B cell (primary cell): Measurements from ENCODE around the gene BACH2. TPM values are rescaled to one million over a fixed set of nuclear protein-coding genes. Genes with fewer than 3 reads are reported as not detected.
"Not testable (repeated sequence)": the region's sequence is repeated elsewhere in the genome, so short reads cannot be mapped to it uniquely, and the experiment has no call there.

Source experiments
- ATAC-seq: fragments of 200-7000 bp; cut with Tn5 transposase; one replicate; pipeline ENCODE4 v1.10.0; 2021; ENCODE audit warnings: low read depth, mild to moderate bottlenecking, moderate number of reproducible peaks, moderate library complexity
- CTCF ChIA-PET: fragments of 350-600 bp; sonication (Branson Sonifier 250); formaldehyde crosslinking; loops from one replicate; lab custom pipeline; 2021; ENCODE audit warnings: antibody characterized with exemption, inconsistent platforms; lab: Charles Lee
- POLR2A ChIA-PET: fragments of 350-600 bp; sonication (Branson Sonifier 250); formaldehyde crosslinking; loops from one replicate; lab custom pipeline; 2021; ENCODE audit warnings: antibody characterized with exemption; lab: Charles Lee
- DNase-seq: peaks from one replicate; pipeline ENCODE4 v3.0.0; 2013
- H2AFZ ChIP-seq: 2 replicates; pipeline ENCODE4 v1.6.1; 2012; ENCODE audit warnings: mild to moderate bottlenecking, low read depth, low read length; ENCODE audit not compliant: insufficient read depth, poor library complexity, severe bottlenecking
- H3K27ac ChIP-seq, 2 donors: 1 replicate in 1 of 2; 2 replicates in 1 of 2; pipeline ENCODE4 v1.5.1; 2012 to 2013; ENCODE audit warnings: low read length in 2 of 2, mild to moderate bottlenecking in 2 of 2, moderate library complexity in 1 of 2
- H3K27me3 ChIP-seq, 4 experiments: fragments of 200-600 bp in 1 of 4; sonication (generic) in 1 of 4; replicated peaks in 1 of 4; 1 replicate in 2 of 4; 2 replicates in 2 of 4; pipeline versions ENCODE4 v1.6.1 to v1.7.0; 2013 to 2016; ENCODE audit warnings: low read length in 3 of 4, mild to moderate bottlenecking in 2 of 4, mixed read lengths in 1 of 4, moderate library complexity in 1 of 4; ENCODE audit not compliant: insufficient read depth in 4 of 4, control insufficient read depth in 3 of 4; ENCODE audit errors: control extremely low read depth in 1 of 4
- H3K36me3 ChIP-seq, 2 experiments: replicated peaks in 1 of 2; 1 replicate in 1 of 2; 2 replicates in 1 of 2; pipeline versions ENCODE4 v1.6.1 to v1.7.1; 2013; ENCODE audit warnings: low read length in 1 of 2; ENCODE audit not compliant: insufficient read depth in 2 of 2, control insufficient read depth in 1 of 2; ENCODE audit errors: control extremely low read depth in 1 of 2, extremely low read depth in 1 of 2
- H3K4me1 ChIP-seq, 2 donors: fragments of 200-600 bp in 1 of 2; sonication (generic) in 1 of 2; 1 replicate in 1 of 2; 2 replicates in 1 of 2; pipeline versions ENCODE4 v1.5.1 to v1.6.1; 2013 to 2017; ENCODE audit warnings: low read length in 2 of 2; ENCODE audit not compliant: control insufficient read depth in 2 of 2, insufficient read depth in 2 of 2
- H3K4me2 ChIP-seq: replicated peaks from 2 replicates; pipeline ENCODE3; 2012; ENCODE audit warnings: mild to moderate bottlenecking, low read depth, low read length; ENCODE audit not compliant: poor library complexity, severe bottlenecking
- H3K4me3 ChIP-seq, 5 experiments: fragments of 200-600 bp in 1 of 5; sonication (generic) in 1 of 5; 1 replicate in 3 of 5; 2 replicates in 2 of 5; pipeline versions ENCODE4 v1.5.1 to v1.7.0; 2011 to 2016; ENCODE audit warnings: low read length in 4 of 5, mild to moderate bottlenecking in 4 of 5, low read depth in 2 of 5, control low read depth in 1 of 5, moderate library complexity in 1 of 5; ENCODE audit not compliant: insufficient read depth in 1 of 5; ENCODE audit errors: control extremely low read depth in 1 of 5, extremely low read depth in 1 of 5
- H3K79me2 ChIP-seq: fragments of 200-600 bp; sonication (generic); one replicate; pipeline ENCODE4 v1.6.0; 2016; ENCODE audit warnings: low read length; ENCODE audit not compliant: control insufficient read depth, insufficient read depth
- H3K9ac ChIP-seq: fragments of 200-600 bp; sonication (generic); 2 replicates; pipeline ENCODE4 v1.6.1; 2017; ENCODE audit warnings: mild to moderate bottlenecking, low read length, moderate library complexity
- H3K9me3 ChIP-seq, 3 donors: one replicate each; pipeline versions ENCODE4 v1.6.1 to v1.7.1; 2013; ENCODE audit warnings: low read length in 2 of 3; ENCODE audit not compliant: control insufficient read depth in 2 of 3, insufficient read depth in 1 of 3; ENCODE audit errors: control extremely low read depth in 1 of 3
- H4K20me1 ChIP-seq: 2 replicates; pipeline ENCODE4 v1.6.0; 2012; ENCODE audit warnings: mild to moderate bottlenecking, low read length; ENCODE audit not compliant: insufficient read depth, control insufficient read depth, poor library complexity, severe bottlenecking
- H3K27ac Mint-ChIP-seq: one replicate; pipeline ENCODE4 v1.8.0; 2021; ENCODE audit warnings: mixed read lengths
- H3K27me3 Mint-ChIP-seq: one replicate; pipeline ENCODE4 v1.8.0; 2021; ENCODE audit warnings: mixed read lengths
- H3K4me1 Mint-ChIP-seq: one replicate; pipeline ENCODE4 v1.8.0; 2021; ENCODE audit warnings: mixed read lengths
- H3K4me3 Mint-ChIP-seq: one replicate; pipeline ENCODE4 v1.8.0; 2021; ENCODE audit warnings: mixed read lengths
- H3K9me3 Mint-ChIP-seq: one replicate; pipeline ENCODE4 v1.8.0; 2022; ENCODE audit warnings: mixed read lengths; ENCODE audit not compliant: insufficient read depth
- EZH2 ChIP-seq: IDR thresholded peaks from 2 replicates; pipeline ENCODE4 v1.6.1; 2012; ENCODE audit warnings: borderline replicate concordance, low read depth, mild to moderate bottlenecking, moderate library complexity, low read length; ENCODE audit not compliant: insufficient read depth, poor library complexity, severe bottlenecking
- WGBS: methylation state at CpG from one replicate; pipeline ENCODE4 v1.1.5; 2013; ENCODE audit warnings: missing lambda C conversion rate; ENCODE audit not compliant: insufficient coverage; 5-methylcytosine and 5-hydroxymethylcytosine counted together
- intact Hi-C: fragments of 100-400 bp; cut with micrococcal nuclease; formaldehyde crosslinking; loops from one replicate; pipeline ENCODE4 v1.10.0; 2022
- polyA plus RNA-seq: library from polyadenylated mRNA; depleted of rRNA; stranded (reverse); fragments of >200 nt; gene quantifications from 2 replicates; pipeline ENCODE4 v1.2.3, GENCODE V29; 2012
- total RNA-seq, 2 donors: library from RNA; stranded (reverse); fragments of 120-200 nt in 1 of 2; gene quantifications; 1 replicate in 1 of 2; 2 replicates in 1 of 2; pipeline versions ENCODE4 v1.2.3 to v1.2.4, GENCODE V29; 2013 to 2022
- TF ChIP-seq, protein P1 (sequence below): fragments of 200-600 bp; IDR thresholded peaks from one replicate; pipeline ENCODE4 v1.8.0; 2022; ENCODE audit warnings: antibody characterized with exemption, mild to moderate bottlenecking

Gene BACH2
- total and polyA plus RNA-seq, 2 donors (not counting 1 experiment from before 2014, with no cell fraction given) = 41.1 to 235 TPM

DNA sequence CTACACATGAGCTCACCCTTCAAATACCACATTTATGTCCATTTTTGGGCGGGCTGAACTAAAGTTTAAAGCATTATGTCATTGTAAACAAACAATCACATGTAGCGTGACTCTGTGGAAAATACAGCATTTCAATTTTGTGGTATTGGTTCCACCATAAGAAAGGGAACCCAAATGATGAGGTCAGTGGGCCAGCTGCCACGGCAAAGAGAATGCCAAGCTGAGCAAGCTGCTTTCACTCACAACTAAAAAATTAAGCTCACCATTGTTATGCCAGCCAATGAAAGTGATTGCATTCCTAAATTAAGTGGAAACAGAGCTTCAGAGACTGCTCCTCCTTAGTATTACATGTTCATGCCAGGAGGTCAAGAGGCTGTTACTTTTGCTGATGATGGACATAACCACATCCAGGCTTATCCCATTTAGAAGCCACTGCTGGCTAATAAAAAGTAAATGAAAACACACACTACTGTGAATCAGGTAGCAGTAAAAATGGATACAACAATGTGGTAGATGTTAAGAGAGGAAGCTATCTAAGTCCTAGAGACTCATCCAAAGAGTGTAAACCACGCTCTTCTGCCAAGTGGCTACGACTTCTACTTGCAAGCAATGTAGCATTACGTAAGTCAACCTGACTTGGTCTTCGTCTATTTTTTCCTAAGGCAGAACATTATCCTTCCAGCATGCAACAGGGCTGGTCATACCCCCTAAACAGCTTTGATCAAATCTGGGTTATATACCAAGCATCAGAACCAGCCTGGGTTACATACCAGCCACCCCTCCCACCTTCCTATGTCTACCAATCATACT is 164.8 kb downstream of the BACH2 start:
- intact Hi-C loops = no loop called here

DNA sequence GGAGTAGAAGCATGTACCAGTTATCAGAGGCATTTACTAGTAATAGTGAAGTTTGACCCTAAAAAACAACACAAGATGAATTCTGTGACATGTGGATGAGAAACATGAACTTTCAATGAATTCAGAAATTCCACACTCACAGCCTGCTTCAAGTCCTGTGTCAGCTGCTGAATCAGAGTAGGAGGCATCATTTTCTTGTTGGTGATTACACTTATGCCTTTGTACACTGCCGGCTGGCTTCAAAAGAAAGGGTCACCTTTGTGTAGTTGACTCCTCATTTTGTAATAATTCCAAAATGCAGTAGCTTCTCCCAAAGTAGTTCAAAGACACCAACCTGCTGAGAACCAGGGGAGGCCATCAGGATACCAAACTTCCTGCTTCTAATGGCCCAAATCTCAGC is 165.5 kb downstream of the BACH2 start:
- Mint-ChIP-seq H3K27me3 (no peaks in the 10 kb centered on the region), H3K4me1 (peaks cover 63% of the 10 kb centered on the region), H3K4me3 (no peak overlapping the region), H3K27ac (peak overlapping the region; percentile 32), H3K9me3 (no peaks in the 10 kb centered on the region)
- TF ChIP-seq, protein P1, sequence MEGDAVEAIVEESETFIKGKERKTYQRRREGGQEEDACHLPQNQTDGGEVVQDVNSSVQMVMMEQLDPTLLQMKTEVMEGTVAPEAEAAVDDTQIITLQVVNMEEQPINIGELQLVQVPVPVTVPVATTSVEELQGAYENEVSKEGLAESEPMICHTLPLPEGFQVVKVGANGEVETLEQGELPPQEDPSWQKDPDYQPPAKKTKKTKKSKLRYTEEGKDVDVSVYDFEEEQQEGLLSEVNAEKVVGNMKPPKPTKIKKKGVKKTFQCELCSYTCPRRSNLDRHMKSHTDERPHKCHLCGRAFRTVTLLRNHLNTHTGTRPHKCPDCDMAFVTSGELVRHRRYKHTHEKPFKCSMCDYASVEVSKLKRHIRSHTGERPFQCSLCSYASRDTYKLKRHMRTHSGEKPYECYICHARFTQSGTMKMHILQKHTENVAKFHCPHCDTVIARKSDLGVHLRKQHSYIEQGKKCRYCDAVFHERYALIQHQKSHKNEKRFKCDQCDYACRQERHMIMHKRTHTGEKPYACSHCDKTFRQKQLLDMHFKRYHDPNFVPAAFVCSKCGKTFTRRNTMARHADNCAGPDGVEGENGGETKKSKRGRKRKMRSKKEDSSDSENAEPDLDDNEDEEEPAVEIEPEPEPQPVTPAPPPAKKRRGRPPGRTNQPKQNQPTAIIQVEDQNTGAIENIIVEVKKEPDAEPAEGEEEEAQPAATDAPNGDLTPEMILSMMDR = no peak
- TF ChIP-seq EZH2 = no peak
- H3K9me3 ChIP-seq = peaks cover 0 to 9% (median 0%) of the 10 kb centered on the region in 3 donors
- DNase-seq (no peak), ATAC-seq (no peak)
- no peak overlapping the region for H2AFZ ChIP-seq
- peaks cover 0 to 45% of the 10 kb centered on the region in 2 experiments for H3K36me3 ChIP-seq
- intact Hi-C loops = no loop called here
- H4K20me1 ChIP-seq = peaks cover 85% of the 10 kb centered on the region
- no peak overlapping the region for H3K27ac ChIP-seq
- no peak overlapping the region for H3K4me3 ChIP-seq
- peaks cover 84% of the 10 kb centered on the region for H3K79me2 ChIP-seq
- no peaks in the 10 kb centered on the region for H3K27me3 ChIP-seq
- ChIA-PET CTCF (no interaction called here), POLR2A (no interaction called here)
- no CpG with 5 or more reads among the region's 1 CpG for WGBS
- H3K4me1 ChIP-seq = peaks cover 25 to 41% of the 10 kb centered on the region in 2 donors
- no peak overlapping the region for H3K4me2 ChIP-seq
- H3K9ac ChIP-seq = no peak overlapping the region

More for the DNA sequence above, 164.8 kb downstream of the BACH2 start:
- Histone ChIP-seq H3K9ac (no peak overlapping the region), H3K9me3 (peaks cover 0 to 9% (median 0%) of the 10 kb centered on the region in 3 donors), H3K27ac (peak overlapping the region in 1 of 2 donors; percentile 69), H3K27me3 (no peaks in the 10 kb centered on the region), H3K4me2 (no peak overlapping the region), H2AFZ (no peak overlapping the region), H3K36me3 (peaks cover 0 to 39% of the 10 kb centered on the region in 2 experiments), H3K4me3 (no peak overlapping the region), H3K4me1 (peaks cover 24 to 38% of the 10 kb centered on the region in 2 donors), H3K79me2 (peaks cover 84% of the 10 kb centered on the region), H4K20me1 (peaks cover 85% of the 10 kb centered on the region)
- peaks cover 61% of the 10 kb centered on the region for H3K4me1 Mint-ChIP-seq
- H3K27me3 Mint-ChIP-seq = no peaks in the 10 kb centered on the region
- ATAC-seq = no peak
- peak overlapping the region; percentile 50 for H3K27ac Mint-ChIP-seq
- TF ChIP-seq, protein P1 = no peak
- no peak for TF ChIP-seq EZH2
- H3K4me3 Mint-ChIP-seq = no peak overlapping the region
- ChIA-PET CTCF (no interaction called here), POLR2A (interaction anchor here (0.7 kb wide), 1 partner anchor 11 kb away, joined by 4 read pairs; no protein-coding TSS in a partner anchor)
- no peaks in the 10 kb centered on the region for H3K9me3 Mint-ChIP-seq
- no peak for DNase-seq
- WGBS = 86% methylated on average over 5 of the region's 7 CpGs

DNA sequence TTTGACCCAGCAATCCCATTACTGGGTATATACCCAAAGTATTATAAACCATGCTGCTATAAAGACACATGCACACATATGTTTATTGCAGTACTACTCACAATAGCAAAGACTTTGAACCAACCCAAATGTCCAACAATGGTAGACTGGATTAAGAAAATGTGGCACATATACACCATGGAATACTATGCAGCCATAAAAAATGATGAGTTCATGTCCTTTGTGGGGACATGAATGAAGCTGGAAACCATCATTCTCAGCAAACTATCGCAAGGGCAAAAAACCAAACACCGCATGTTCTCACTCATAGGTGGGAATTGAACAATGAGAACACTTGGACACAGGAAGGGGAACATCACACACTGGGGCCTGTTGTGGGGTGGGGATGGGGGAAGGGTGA is 168.0 kb downstream of the BACH2 start:
- ATAC-seq, H3K27me3 ChIP-seq, H3K9me3 ChIP-seq, H3K4me2 ChIP-seq, CTCF ChIA-PET, H2AFZ ChIP-seq, intact Hi-C loops, H3K9ac ChIP-seq, H3K4me3 ChIP-seq, POLR2A ChIA-PET, H3K27me3 Mint-ChIP-seq, H3K9me3 Mint-ChIP-seq, H3K27ac ChIP-seq, H3K4me3 Mint-ChIP-seq, DNase-seq: not testable (repeated sequence)
- Histone ChIP-seq H3K4me1 (peaks cover 30 to 38% of the 10 kb centered on the region in 2 donors), H4K20me1 (peaks cover 79% of the 10 kb centered on the region), H3K36me3 (peaks cover 0 to 49% of the 10 kb centered on the region in 2 experiments), H3K79me2 (peaks cover 76% of the 10 kb centered on the region)
- WGBS = no CpG with 5 or more reads among the region's 2 CpGs
- H3K27ac Mint-ChIP-seq = peak overlapping the region; percentile 23
- peaks cover 68% of the 10 kb centered on the region for H3K4me1 Mint-ChIP-seq
